Keratinocyte (primary cell): ENCODE measurements around the gene PSG4.
"Not testable (repeated sequence)": the region's sequence is repeated elsewhere in the genome, so short reads cannot be mapped to it uniquely, and the experiment has no call there.

Experiments used
- EZH2 ChIP-seq: IDR thresholded peaks from one replicate; pipeline ENCODE4 v1.6.1; 2012; ENCODE audit warnings: inconsistent platforms, mild to moderate bottlenecking, low read length, moderate library complexity
- TF ChIP-seq, protein P1 (sequence below), 3 experiments: IDR thresholded peaks in 1 of 3; conservative IDR thresholded peaks in 1 of 3; optimal IDR thresholded peaks in 1 of 3; 2 replicates in 2 of 3; 3 replicates in 1 of 3; pipeline versions ENCODE3 to v1.5.1; 2011; ENCODE audit warnings: low read length in 3 of 3, mild to moderate bottlenecking in 3 of 3, moderate library complexity in 2 of 3, control low read depth in 1 of 3, inconsistent platforms in 1 of 3; ENCODE audit not compliant: insufficient read depth in 2 of 3; ENCODE audit errors: extremely low read depth in 1 of 3

- TF ChIP-seq, protein P1, sequence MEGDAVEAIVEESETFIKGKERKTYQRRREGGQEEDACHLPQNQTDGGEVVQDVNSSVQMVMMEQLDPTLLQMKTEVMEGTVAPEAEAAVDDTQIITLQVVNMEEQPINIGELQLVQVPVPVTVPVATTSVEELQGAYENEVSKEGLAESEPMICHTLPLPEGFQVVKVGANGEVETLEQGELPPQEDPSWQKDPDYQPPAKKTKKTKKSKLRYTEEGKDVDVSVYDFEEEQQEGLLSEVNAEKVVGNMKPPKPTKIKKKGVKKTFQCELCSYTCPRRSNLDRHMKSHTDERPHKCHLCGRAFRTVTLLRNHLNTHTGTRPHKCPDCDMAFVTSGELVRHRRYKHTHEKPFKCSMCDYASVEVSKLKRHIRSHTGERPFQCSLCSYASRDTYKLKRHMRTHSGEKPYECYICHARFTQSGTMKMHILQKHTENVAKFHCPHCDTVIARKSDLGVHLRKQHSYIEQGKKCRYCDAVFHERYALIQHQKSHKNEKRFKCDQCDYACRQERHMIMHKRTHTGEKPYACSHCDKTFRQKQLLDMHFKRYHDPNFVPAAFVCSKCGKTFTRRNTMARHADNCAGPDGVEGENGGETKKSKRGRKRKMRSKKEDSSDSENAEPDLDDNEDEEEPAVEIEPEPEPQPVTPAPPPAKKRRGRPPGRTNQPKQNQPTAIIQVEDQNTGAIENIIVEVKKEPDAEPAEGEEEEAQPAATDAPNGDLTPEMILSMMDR (optimal IDR thresholded peaks at IDR 0.05 in 1 of 3, IDR thresholded peaks at IDR 0.05 in 1 of 3, conservative IDR thresholded peaks at IDR 0.05 in 1 of 3; ENCODE audit: extremely low read depth in 1 of 3, insufficient read depth in 2 of 3, low read length in 3 of 3) = not testable (repeated sequence)
- not testable (repeated sequence) for TF ChIP-seq EZH2
Measured at GRCh38 chr19:43192381-43193155, 12.9 kb downstream of the PSG4 start.
